ENCODE measurements around the gene WDR17.
"Not testable (repeated sequence)": the region's sequence is repeated elsewhere in the genome, so short reads cannot be mapped to it uniquely, and the experiment has no call there.

WDR17 gene

GRCh38 chr4:176193126-176193525 lies 127.5 kb downstream of the WDR17 start:
- DNase-seq (ENCODE audit: low spot score), result peak; percentile 12

- DNase-seq (ENCODE audit: low spot score), result peak; percentile 42
Observed at GRCh38 chr4:176193938-176194337, 128.3 kb downstream of the WDR17 start.

GRCh38 chr4:176195184-176195978 lies 129.7 kb downstream of the WDR17 start, which contains the start of gene SPATA4:
SPATA4 (minus strand) TSS chr4:176195585; CDS start chr4:176195562, 23 bp downstream.
- DNase-seq (ENCODE audit: low spot score), result peak; percentile 96

GRCh38 chr4:176198316-176198903 lies 132.8 kb downstream of the WDR17 start:
- DNase-seq (ENCODE audit: low spot score), result no peak

GRCh38 chr4:176205299-176205698 lies 139.7 kb downstream of the WDR17 start:
- DNase-seq (ENCODE audit: low spot score), result no peak

- no peak for DNase-seq (ENCODE audit: low spot score)
Observed at GRCh38 chr4:176207839-176208238, 142.2 kb downstream of the WDR17 start.

- no peak for DNase-seq (ENCODE audit: low spot score)
Observed at GRCh38 chr4:176209535-176209934, 143.9 kb downstream of the WDR17 start.

GRCh38 chr4:176210101-176210500 lies 144.5 kb downstream of the WDR17 start:
- no peak for DNase-seq (ENCODE audit: low spot score)

- DNase-seq (ENCODE audit: low spot score), result no peak
Observed at GRCh38 chr4:176210579-176211296, 145.1 kb downstream of the WDR17 start.

- not testable (repeated sequence) for DNase-seq (ENCODE audit: low spot score)
Observed at GRCh38 chr4:176212351-176212750, 146.7 kb downstream of the WDR17 start.

GRCh38 chr4:176217510-176217909 lies 151.9 kb downstream of the WDR17 start:
- no peak for DNase-seq (ENCODE audit: low spot score)

- DNase-seq (ENCODE audit: low spot score), result no peak
Observed at GRCh38 chr4:176222149-176222548, 156.5 kb downstream of the WDR17 start.

- DNase-seq (ENCODE audit: low spot score), result no peak
Observed at GRCh38 chr4:176223561-176223960, 157.9 kb downstream of the WDR17 start.

- no peak for DNase-seq (ENCODE audit: low spot score)
Observed at GRCh38 chr4:176226736-176227135, 161.1 kb downstream of the WDR17 start.

- DNase-seq (ENCODE audit: low spot score), result no peak
Observed at GRCh38 chr4:176229645-176230044, 164.0 kb downstream of the WDR17 start.
